GM23248 (cell line): ENCODE data around the gene B4GALT2.

ENCODE experiments used
- EZH2 ChIP-seq: fragments of 200-600 bp; sonication (generic); IDR thresholded peaks from 2 replicates; pipeline ENCODE4 v1.6.1; 2018; ENCODE audit warnings: antibody characterized with exemption, mild to moderate bottlenecking; ENCODE audit not compliant: insufficient read depth, poor library complexity, severe bottlenecking
- EZH2phosphoT487 ChIP-seq: fragments of 200-600 bp; sonication (generic); IDR thresholded peaks from 2 replicates; pipeline ENCODE4 v1.6.1; 2018; ENCODE audit warnings: antibody characterized with exemption, moderate library complexity, mild to moderate bottlenecking, low read depth; ENCODE audit not compliant: insufficient read depth

GRCh38 chr1:43986712-43987111, 7.7 kb downstream of the B4GALT2 start:
- TF ChIP-seq EZH2, result no peak
- TF ChIP-seq EZH2phosphoT487, result no peak
